ENCODE data around the gene JDP2. TPM values are rescaled to one million over a fixed set of nuclear protein-coding genes. Genes with fewer than 3 reads are reported as not detected.

JDP2 gene
- total RNA-seq, 1 donor from 2014 or later: 58.4 TPM

DNA sequence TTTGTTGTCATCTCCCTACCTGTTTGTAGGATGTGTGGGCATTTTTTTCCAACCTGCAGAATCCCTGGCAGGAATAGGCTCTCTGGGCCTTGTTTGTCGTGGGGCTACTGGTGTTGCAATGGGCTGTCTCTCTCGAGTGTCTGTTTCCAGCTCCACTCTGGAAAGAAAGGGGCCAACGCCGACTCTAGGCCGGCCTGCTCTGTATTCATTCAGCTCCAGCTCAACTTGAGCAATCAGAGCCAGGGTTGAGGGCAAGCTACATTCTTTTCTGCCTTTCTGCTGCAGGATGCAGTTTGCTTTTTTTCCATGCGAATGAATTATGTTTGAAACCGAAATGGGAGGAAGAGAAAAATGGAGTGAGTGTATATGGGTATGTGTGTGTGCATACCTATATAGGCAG is 2.3 kb downstream of the JDP2 start:
- Histone ChIP-seq H3K36me3 (ENCODE audit: control insufficient read depth, insufficient read depth, low read length) (peaks cover 17% of the 10 kb centered on the region), H3K4me3 (ENCODE audit: low read depth, low read length) (peak overlapping the region; percentile 63), H3K27me3 (ENCODE audit: control insufficient read depth, insufficient read depth, low read length) (no peaks in the 10 kb centered on the region)
- DNase-seq (ENCODE audit: low read depth) (no peak), FAIRE-seq (no peak)
- TF ChIP-seq, protein P1, sequence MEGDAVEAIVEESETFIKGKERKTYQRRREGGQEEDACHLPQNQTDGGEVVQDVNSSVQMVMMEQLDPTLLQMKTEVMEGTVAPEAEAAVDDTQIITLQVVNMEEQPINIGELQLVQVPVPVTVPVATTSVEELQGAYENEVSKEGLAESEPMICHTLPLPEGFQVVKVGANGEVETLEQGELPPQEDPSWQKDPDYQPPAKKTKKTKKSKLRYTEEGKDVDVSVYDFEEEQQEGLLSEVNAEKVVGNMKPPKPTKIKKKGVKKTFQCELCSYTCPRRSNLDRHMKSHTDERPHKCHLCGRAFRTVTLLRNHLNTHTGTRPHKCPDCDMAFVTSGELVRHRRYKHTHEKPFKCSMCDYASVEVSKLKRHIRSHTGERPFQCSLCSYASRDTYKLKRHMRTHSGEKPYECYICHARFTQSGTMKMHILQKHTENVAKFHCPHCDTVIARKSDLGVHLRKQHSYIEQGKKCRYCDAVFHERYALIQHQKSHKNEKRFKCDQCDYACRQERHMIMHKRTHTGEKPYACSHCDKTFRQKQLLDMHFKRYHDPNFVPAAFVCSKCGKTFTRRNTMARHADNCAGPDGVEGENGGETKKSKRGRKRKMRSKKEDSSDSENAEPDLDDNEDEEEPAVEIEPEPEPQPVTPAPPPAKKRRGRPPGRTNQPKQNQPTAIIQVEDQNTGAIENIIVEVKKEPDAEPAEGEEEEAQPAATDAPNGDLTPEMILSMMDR (IDR thresholded peaks at IDR 0.05; ENCODE audit: insufficient read depth, low read length, severe bottlenecking): no peak

DNA sequence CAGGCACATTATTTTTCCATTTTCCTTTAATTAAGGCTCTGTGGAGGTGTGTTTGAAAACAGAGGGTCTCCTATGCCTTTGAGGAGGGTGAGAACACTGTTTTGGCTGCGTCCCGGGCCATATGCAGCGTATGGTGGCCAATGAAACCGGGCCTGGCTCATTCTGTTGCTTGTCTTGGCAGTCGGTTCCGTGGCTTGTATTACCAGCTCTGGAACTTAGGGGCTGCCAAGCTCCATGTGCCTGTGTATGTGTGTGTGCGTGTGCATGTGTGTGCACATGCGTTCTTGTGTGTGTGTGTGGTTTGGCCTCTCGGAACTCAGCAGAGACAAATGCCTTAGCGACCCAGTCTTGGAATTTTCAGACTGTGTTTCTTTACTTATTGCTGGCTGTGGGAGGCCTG is 2.7 kb downstream of the JDP2 start:
- no peak for DNase-seq (ENCODE audit: low read depth)
- peak; percentile 13 for FAIRE-seq
- Histone ChIP-seq H3K36me3 (ENCODE audit: control insufficient read depth, insufficient read depth, low read length) (peaks cover 20% of the 10 kb centered on the region), H3K4me3 (ENCODE audit: low read depth, low read length) (no peak overlapping the region), H3K27me3 (ENCODE audit: control insufficient read depth, insufficient read depth, low read length) (no peaks in the 10 kb centered on the region)
- TF ChIP-seq, protein P1 (IDR thresholded peaks at IDR 0.05; ENCODE audit: insufficient read depth, low read length, severe bottlenecking): no peak

DNA sequence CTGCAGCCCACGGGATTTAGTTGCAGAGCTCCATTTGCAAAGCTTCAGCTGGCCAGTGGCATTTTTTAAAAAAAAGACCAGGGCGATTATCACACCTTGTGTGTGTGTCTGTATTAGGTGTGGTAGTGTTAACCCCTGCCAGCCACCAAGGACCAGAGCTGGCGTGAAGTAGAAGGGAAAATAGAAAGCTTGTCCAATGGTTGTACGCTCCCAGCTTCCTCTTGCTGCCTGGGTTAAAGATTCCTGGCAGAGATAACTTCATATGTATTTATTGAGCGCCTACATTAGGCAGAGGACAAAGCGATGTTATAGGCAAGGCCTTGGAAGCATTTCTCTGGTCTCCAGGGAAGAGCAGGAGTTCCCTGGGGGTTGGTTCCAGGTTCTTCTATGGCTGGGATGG is 3.2 kb downstream of the JDP2 start:
- DNase-seq (ENCODE audit: low read depth): no peak
- no peak for FAIRE-seq
- TF ChIP-seq, protein P1 (IDR thresholded peaks at IDR 0.05; ENCODE audit: insufficient read depth, low read length, severe bottlenecking): no peak
- H3K4me3 ChIP-seq (ENCODE audit: low read depth, low read length): no peak overlapping the region
- H3K27me3 ChIP-seq (ENCODE audit: control insufficient read depth, insufficient read depth, low read length): no peaks in the 10 kb centered on the region
- peaks cover 21% of the 10 kb centered on the region for H3K36me3 ChIP-seq (ENCODE audit: control insufficient read depth, insufficient read depth, low read length)

DNA sequence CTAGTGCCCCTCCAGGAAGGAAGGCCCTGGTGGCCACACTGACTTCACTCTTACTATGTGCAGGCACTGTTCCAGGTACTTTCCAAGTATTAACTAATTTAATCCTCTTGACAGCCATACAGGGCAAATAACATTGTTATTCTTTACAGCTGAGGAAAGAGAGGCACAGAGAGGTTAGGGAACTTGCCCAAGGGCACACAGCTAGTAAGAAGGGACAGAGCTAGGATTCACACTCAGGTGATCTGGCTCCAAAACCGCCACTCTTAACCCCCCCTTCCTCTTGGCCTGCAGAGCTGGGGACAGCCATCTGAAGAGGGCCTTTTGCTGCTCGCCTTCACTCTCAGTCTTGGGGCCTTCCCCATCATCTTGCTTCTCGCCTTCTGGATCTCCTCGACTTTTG is 4.0 kb downstream of the JDP2 start:
- DNase-seq (ENCODE audit: low read depth): no peak
- Histone ChIP-seq H3K36me3 (ENCODE audit: control insufficient read depth, insufficient read depth, low read length) (peaks cover 25% of the 10 kb centered on the region), H3K27me3 (ENCODE audit: control insufficient read depth, insufficient read depth, low read length) (no peaks in the 10 kb centered on the region), H3K4me3 (ENCODE audit: low read depth, low read length) (no peak overlapping the region)
- TF ChIP-seq, protein P1 (IDR thresholded peaks at IDR 0.05; ENCODE audit: insufficient read depth, low read length, severe bottlenecking): no peak
- FAIRE-seq: no peak

DNA sequence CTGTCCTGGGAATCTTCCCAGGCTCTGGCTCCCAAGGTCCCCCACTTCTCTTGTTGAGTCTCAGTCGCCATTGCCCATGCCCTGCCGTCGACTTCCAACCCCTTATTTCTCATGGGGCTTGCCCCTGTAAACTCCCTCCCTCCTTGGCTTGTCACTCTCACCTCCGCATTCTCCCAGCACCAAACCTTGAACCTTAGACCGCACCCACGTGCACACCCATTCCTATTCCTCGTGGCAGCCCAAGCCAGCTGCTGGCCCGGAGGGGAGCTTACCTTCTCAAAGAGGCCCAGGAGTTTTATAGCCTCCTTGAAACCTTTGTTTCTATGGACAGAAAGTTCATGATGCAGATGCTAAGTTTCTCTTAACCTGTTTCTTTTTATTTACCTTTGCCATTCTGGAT is 4.6 kb downstream of the JDP2 start:
- Histone ChIP-seq H3K4me3 (ENCODE audit: low read depth, low read length) (no peak overlapping the region), H3K27me3 (ENCODE audit: control insufficient read depth, insufficient read depth, low read length) (no peaks in the 10 kb centered on the region), H3K36me3 (ENCODE audit: control insufficient read depth, insufficient read depth, low read length) (peaks cover 25% of the 10 kb centered on the region)
- no peak for FAIRE-seq
- TF ChIP-seq, protein P1 (IDR thresholded peaks at IDR 0.05; ENCODE audit: insufficient read depth, low read length, severe bottlenecking): no peak
- no peak for DNase-seq (ENCODE audit: low read depth)

DNA sequence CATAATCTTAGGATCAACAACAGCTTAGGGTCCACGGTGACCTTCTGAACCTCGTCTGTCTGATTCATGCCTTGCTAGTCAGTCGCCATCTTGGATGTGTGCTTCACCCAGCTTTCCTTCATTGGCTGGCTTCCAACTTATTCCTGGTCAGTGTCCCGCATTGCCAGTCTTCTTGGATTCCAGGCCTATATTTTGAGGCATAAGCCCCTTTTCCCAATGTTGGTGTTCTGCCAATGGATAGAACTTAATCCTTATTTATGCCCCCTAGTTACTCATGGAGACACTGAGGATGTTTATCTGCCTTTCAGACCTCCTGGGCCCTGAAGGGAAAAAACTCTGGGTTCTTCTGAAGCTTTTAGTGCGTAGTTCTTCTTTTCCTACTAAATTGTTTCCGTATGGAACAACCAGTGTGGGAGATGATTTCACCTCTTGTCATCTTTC is 5.8 kb downstream of the JDP2 start:
- no peak overlapping the region for H3K4me3 ChIP-seq (ENCODE audit: low read depth, low read length)
- TF ChIP-seq, protein P1 (IDR thresholded peaks at IDR 0.05; ENCODE audit: insufficient read depth, low read length, severe bottlenecking): no peak
- H3K27me3 ChIP-seq (ENCODE audit: control insufficient read depth, insufficient read depth, low read length): no peaks in the 10 kb centered on the region
- DNase-seq (ENCODE audit: low read depth): no peak
- peaks cover 34% of the 10 kb centered on the region for H3K36me3 ChIP-seq (ENCODE audit: control insufficient read depth, insufficient read depth, low read length)
- FAIRE-seq: no peak

All from bronchial epithelial cell (primary cell).